Left lung (tissue), 10 donors: ENCODE measurements around the gene RANBP2. TPM values are rescaled to one million over a fixed set of nuclear protein-coding genes. Genes with fewer than 3 reads are reported as not detected.

Experiments
- ATAC-seq: fragments of 200-7000 bp; cut with Tn5 transposase; one replicate; pipeline ENCODE4 v1.9.1; 2020; ENCODE audit warnings: moderate library complexity
- DNase-seq, 4 donors: peaks; one replicate each; pipeline ENCODE4 v3.0.0-alpha.2; 2013 to 2020
- H3K27ac ChIP-seq, 2 donors: fragments of 200-600 bp; sonication (generic) in 1 of 2; one replicate each; pipeline versions ENCODE4 v1.5.0 to v1.8.0; 2020 to 2021
- H3K27me3 ChIP-seq, 2 donors: fragments of 200-600 bp; sonication (generic) in 1 of 2; one replicate each; pipeline versions ENCODE4 v1.5.0 to v1.8.0; 2020 to 2021
- H3K36me3 ChIP-seq, 2 donors: fragments of 200-600 bp; sonication (generic) in 1 of 2; one replicate each; pipeline versions ENCODE4 v1.5.0 to v1.8.0; 2020 to 2021
- H3K4me1 ChIP-seq, 2 donors: fragments of 200-600 bp; one replicate each; pipeline ENCODE4 v1.8.0; 2021
- H3K4me3 ChIP-seq, 2 donors: fragments of 200-600 bp; sonication (generic) in 1 of 2; one replicate each; pipeline versions ENCODE4 v1.5.0 to v1.8.0; 2020 to 2021; ENCODE audit warnings: mild to moderate bottlenecking in 1 of 2
- H3K9me3 ChIP-seq, 2 donors: fragments of 200-600 bp; sonication (generic) in 1 of 2; one replicate each; pipeline versions ENCODE4 v1.5.0 to v1.8.0; 2020 to 2021
- intact Hi-C, 2 donors: fragments of 100-400 bp; cut with DNase I; formaldehyde crosslinking; loops; one replicate each; pipeline versions ENCODE4 v1.11.2 to v1.14.2; 2022
- polyA plus RNA-seq, 6 donors: library from polyadenylated mRNA; unstranded; fragments of 120-200 nt; gene quantifications; one replicate each; pipeline ENCODE4 v1.2.1, GENCODE V29; 2013; ENCODE audit not compliant: insufficient read length in 6 of 6
- total RNA-seq, 2 donors: library from RNA; stranded (reverse); fragmentation: NEBNext Ultra II Directional; extraction: Animal tissue kit (Norgen Biotek cat#: 25700); gene quantifications; one replicate each; pipeline ENCODE4 v1.2.1, GENCODE V29; 2021
- TF ChIP-seq, protein P1 (sequence below), 2 donors: fragments of 200-600 bp; sonication (generic) in 1 of 2; IDR thresholded peaks; one replicate each; pipeline versions ENCODE4 v1.5.0 to v1.8.0; 2021; ENCODE audit warnings: antibody characterized with exemption in 2 of 2
- donor health status: DM: no; HTN: yes; CAD: no.
- donor health status: DM: no; HTN: no; CAD: no.

The RANBP2 gene
- total and polyA plus RNA-seq, 8 donors, result 49.1 to 68.2 (median 63.2) TPM

DNA sequence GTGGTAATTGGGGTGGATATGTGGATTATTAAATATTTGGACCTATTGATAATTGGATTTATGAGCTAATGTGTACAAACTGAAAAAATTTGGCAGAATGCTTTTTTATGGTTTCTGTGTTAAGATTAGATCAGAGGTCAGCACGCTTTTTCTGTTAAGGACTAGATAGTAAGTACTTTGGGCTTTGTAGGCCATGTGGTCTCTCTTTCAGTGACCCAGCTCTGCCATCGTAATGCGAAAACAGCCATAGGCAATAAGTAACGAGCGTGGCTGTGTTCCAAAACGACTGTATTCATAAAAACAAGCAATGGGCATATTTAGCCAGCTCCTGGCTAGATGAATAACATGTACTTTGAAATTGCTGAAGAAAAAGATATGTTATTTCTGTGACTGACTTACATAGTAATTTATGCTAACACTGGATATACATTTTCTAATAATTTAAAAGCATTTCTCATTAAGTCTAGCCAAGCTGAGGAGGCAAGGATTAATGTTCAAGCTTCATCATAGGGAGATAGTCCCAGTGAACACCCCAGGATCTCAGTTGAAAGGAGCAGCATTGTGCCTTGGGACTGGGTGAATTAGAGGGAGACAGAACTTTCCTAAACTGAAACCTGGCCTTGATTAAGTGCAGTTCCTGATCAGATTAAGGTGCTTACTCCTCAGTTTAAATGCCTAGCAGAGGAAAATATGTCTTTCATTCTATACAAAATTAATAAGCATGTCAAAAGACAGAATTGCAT lies 87.3 kb downstream of the RANBP2 start:
- H3K27me3 ChIP-seq, result no peaks in the 10 kb centered on the region
- H3K4me3 ChIP-seq, result no peak overlapping the region
- TF ChIP-seq, protein P1, sequence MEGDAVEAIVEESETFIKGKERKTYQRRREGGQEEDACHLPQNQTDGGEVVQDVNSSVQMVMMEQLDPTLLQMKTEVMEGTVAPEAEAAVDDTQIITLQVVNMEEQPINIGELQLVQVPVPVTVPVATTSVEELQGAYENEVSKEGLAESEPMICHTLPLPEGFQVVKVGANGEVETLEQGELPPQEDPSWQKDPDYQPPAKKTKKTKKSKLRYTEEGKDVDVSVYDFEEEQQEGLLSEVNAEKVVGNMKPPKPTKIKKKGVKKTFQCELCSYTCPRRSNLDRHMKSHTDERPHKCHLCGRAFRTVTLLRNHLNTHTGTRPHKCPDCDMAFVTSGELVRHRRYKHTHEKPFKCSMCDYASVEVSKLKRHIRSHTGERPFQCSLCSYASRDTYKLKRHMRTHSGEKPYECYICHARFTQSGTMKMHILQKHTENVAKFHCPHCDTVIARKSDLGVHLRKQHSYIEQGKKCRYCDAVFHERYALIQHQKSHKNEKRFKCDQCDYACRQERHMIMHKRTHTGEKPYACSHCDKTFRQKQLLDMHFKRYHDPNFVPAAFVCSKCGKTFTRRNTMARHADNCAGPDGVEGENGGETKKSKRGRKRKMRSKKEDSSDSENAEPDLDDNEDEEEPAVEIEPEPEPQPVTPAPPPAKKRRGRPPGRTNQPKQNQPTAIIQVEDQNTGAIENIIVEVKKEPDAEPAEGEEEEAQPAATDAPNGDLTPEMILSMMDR (IDR thresholded peaks at IDR 0.05), result no peak
- peaks cover 2 to 14% of the 10 kb centered on the region in 2 donors for H3K9me3 ChIP-seq
- H3K4me1 ChIP-seq, result no peaks in the 10 kb centered on the region
- ATAC-seq (no peak), DNase-seq (no peak)
- H3K36me3 ChIP-seq, result peaks cover 0 to 13% of the 10 kb centered on the region in 2 donors
- intact Hi-C loops, result no loop called here
- no peak overlapping the region for H3K27ac ChIP-seq

DNA sequence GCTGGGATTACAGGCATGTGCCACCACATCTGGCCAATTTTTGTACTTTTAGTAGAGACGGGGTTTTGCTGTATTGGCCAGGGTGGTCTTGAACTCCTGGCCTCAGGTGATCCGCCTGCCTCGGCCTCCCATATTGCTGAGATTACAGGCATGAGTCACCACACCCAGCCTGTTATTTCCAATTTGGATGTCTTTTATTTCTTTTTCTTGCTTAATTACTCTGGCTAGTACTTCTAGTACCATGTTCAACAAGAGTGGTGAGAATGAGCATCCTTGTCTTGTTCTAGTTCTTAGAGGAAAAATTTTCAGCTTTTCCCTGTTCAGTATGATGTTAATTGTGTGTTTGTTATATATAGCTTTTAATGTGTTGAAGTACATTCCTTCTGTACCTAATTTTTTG lies 90.7 kb downstream of the RANBP2 start:
- no peak for DNase-seq
- Histone ChIP-seq H3K9me3 (peaks cover 2 to 14% of the 10 kb centered on the region in 2 donors), H3K36me3 (peaks cover 0 to 20% of the 10 kb centered on the region in 2 donors), H3K4me3 (no peak overlapping the region), H3K4me1 (no peaks in the 10 kb centered on the region), H3K27ac (no peak overlapping the region), H3K27me3 (no peaks in the 10 kb centered on the region)
- TF ChIP-seq, protein P1 (IDR thresholded peaks at IDR 0.05), result no peak
- ATAC-seq, result no peak
- intact Hi-C loops, result no loop called here

DNA sequence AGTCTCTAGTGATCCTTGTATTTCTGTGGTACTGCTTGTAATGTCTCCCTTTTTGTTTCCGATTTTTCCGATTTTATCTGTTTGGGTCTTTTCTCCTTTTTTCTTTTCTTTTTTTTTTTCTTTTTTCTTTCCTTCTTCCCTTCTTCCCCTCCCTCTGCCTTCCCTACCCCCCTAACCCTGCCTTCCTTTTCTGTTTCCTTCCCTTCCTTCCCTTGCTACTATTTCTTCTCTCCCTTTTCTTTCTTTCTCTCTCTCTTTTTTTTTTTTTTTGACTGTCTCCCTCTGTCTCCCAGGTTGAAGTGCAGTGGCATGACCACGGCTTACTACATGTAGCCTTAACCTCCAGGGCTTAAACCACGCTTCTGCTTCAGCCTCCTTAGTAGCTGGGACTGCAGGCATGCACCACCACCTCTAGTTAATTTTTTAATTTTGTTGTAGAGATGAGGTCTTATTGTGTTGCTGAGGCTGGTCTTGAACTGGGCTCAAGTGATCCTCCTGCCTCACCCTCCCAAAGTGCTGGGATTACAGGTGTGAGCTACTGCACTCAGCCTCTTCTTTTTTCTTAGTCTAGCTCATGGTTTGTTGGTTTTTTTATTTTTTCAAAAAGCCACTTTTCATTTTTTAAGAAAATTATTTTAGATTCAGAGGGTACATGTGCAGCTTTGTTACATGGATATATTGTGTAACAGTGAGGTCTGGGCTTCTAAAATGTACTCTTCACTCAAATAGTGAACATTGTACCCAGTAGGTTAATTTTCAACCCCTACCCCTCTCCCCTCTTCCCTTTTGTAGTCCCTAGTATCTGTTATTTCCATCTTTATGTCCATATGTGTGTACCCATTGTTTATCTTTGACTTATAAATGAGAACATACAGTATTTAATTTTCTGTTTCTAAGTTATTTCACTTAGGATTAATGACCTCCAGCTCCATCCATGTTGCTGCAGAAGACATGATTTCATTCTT lies 92.0 kb downstream of the RANBP2 start:
- no peaks in the 10 kb centered on the region for H3K4me1 ChIP-seq
- H3K27me3 ChIP-seq, result no peaks in the 10 kb centered on the region

DNA sequence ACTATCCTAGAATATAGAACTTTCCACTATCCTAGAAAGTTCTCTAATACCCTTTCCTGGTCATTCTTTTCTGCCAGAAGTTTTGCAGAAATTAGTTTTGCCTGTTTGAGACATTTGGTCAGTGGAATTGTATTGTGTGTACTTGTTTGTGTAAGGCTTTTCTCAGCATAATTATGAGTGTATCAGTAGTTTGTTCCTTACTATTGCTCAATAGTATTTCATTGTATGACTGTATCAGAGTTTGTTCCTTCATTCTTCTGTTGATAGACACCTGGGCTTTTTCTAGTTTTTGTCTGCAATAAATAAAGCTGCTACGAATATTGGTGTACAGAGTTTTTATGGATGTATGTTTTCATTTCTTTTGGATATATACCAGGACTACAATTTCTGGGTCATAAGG lies 94.5 kb downstream of the RANBP2 start:
- no peak for DNase-seq
- TF ChIP-seq, protein P1 (IDR thresholded peaks at IDR 0.05), result no peak
- Histone ChIP-seq H3K27me3 (no peaks in the 10 kb centered on the region), H3K27ac (no peak overlapping the region), H3K9me3 (peaks cover 2 to 13% of the 10 kb centered on the region in 2 donors), H3K4me1 (no peaks in the 10 kb centered on the region), H3K4me3 (no peak overlapping the region), H3K36me3 (peaks cover 0 to 45% of the 10 kb centered on the region in 2 donors)
- ATAC-seq, result no peak
- intact Hi-C loops, result no loop called here

More for the DNA sequence above, 92.0 kb downstream of the RANBP2 start:
- intact Hi-C loops, result no loop called here
- peaks cover 2 to 14% of the 10 kb centered on the region in 2 donors for H3K9me3 ChIP-seq
- peaks cover 0 to 25% of the 10 kb centered on the region in 2 donors for H3K36me3 ChIP-seq
- no peak for DNase-seq
- ATAC-seq, result no peak
- TF ChIP-seq, protein P1 (IDR thresholded peaks at IDR 0.05), result no peak
- no peak overlapping the region for H3K27ac ChIP-seq
- H3K4me3 ChIP-seq, result no peak overlapping the region

DNA sequence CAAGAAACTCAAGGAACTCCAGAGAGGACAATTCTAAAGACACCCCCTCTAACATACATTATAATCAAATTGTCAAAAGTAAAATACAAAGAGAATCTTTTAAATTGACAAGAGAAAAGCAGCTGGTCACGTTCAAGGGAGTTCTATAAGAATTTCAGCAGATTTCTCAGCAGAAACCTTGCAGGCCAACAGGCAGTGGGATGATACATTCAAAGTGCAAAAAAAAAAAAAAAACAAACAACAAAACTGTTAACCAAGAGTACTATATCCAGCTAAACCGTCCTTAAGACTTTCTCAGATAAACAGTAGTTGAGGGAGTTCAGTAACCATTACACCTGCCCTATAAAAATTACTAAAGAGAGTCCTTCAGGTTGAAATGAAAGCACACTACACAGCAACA lies 101.2 kb downstream of the RANBP2 start:
- no peak for ATAC-seq
- intact Hi-C loops, result no loop called here

More for the DNA sequence above, 101.2 kb downstream of the RANBP2 start:
- no peak for DNase-seq
- Histone ChIP-seq H3K27me3 (no peaks in the 10 kb centered on the region), H3K27ac (no peak overlapping the region), H3K36me3 (peaks cover 0 to 38% of the 10 kb centered on the region in 2 donors), H3K4me3 (no peak overlapping the region), H3K4me1 (no peaks in the 10 kb centered on the region), H3K9me3 (peaks cover 0 to 19% of the 10 kb centered on the region in 2 donors)
- TF ChIP-seq, protein P1 (IDR thresholded peaks at IDR 0.05), result no peak
